IMR-90 (cell line): ENCODE measurements around the gene RBM48. TPM values are rescaled to one million over a fixed set of nuclear protein-coding genes. Genes with fewer than 3 reads are reported as not detected.

Source experiments
- ATAC-seq: fragments of 200-7000 bp; cut with Tn5 transposase; 2 replicates; pipeline ENCODE4 v1.9.1; 2020; ENCODE audit warnings: low read depth, mild to moderate bottlenecking, moderate library complexity
- BruUV-seq: library from RNA; stranded (reverse); fragments of 400-500 nt; replicated peaks from 2 replicates; lab custom pipeline; 2021; lab: Mats Ljungman, UMichigan
- CTCF ChIA-PET: fragments of 300-600 bp; formaldehyde crosslinking; extraction: SDS; loops from one replicate; lab custom pipeline; 2021; ENCODE audit warnings: antibody characterized with exemption; lab: Yijun Ruan, JAX
- POLR2A ChIA-PET: fragments of 300-600 bp; sonication (Branson Sonifier 250); formaldehyde crosslinking; loops from one replicate; lab custom pipeline; 2022; ENCODE audit warnings: antibody characterized with exemption; ENCODE audit not compliant: unreplicated experiment; lab: Charles Lee
- DNase-seq: peaks from one replicate; pipeline ENCODE4 v3.0.0; 2013
- H2AFZ ChIP-seq: replicated peaks from 2 replicates; pipeline ENCODE3; 2013; ENCODE audit warnings: low read length, mild to moderate bottlenecking; ENCODE audit not compliant: poor library complexity
- H2AK5ac ChIP-seq: 2 replicates; pipeline ENCODE4 v1.6.1; 2013; ENCODE audit warnings: low read depth, low read length, inconsistent platforms
- H2AK9ac ChIP-seq: replicated peaks from 2 replicates; pipeline ENCODE3; 2013; ENCODE audit warnings: mild to moderate bottlenecking, low read depth, low read length, moderate library complexity; ENCODE audit not compliant: poor library complexity
- H2BK120ac ChIP-seq: 2 replicates; pipeline ENCODE4 v1.6.1; 2013; ENCODE audit warnings: low read depth, low read length, inconsistent platforms
- H2BK15ac ChIP-seq: 3 replicates; pipeline ENCODE4 v1.6.1; 2013; ENCODE audit warnings: low read depth, low read length, inconsistent platforms
- H2BK20ac ChIP-seq: 2 replicates; pipeline ENCODE4 v1.6.1; 2013; ENCODE audit warnings: low read depth, mild to moderate bottlenecking, inconsistent platforms, low read length, moderate library complexity
- H2BK5ac ChIP-seq: 2 replicates; pipeline ENCODE4 v1.6.1; 2013; ENCODE audit warnings: mild to moderate bottlenecking, low read depth, low read length, inconsistent platforms; ENCODE audit not compliant: poor library complexity, severe bottlenecking
- H3K14ac ChIP-seq: replicated peaks from 2 replicates; pipeline ENCODE4 v1.6.1; 2013; ENCODE audit warnings: low read depth, low read length, inconsistent platforms
- H3K18ac ChIP-seq: 2 replicates; pipeline ENCODE4 v1.6.1; 2013; ENCODE audit warnings: low read depth, low read length, control low read depth
- H3K23ac ChIP-seq: 2 replicates; pipeline ENCODE4 v1.6.1; 2013; ENCODE audit warnings: low read depth, low read length, inconsistent platforms
- H3K27ac ChIP-seq: 2 replicates; pipeline ENCODE4 v1.5.1; 2013; ENCODE audit warnings: mild to moderate bottlenecking, control low read depth, low read length; ENCODE audit not compliant: insufficient read depth
- H3K27me3 ChIP-seq: 2 replicates; pipeline ENCODE4 v1.6.1; 2013; ENCODE audit warnings: low read length; ENCODE audit not compliant: control insufficient read depth, insufficient read depth
- H3K36me3 ChIP-seq: 2 replicates; pipeline ENCODE4 v1.6.1; 2013; ENCODE audit warnings: low read length, mixed read lengths; ENCODE audit not compliant: control insufficient read depth, insufficient read depth
- H3K4ac ChIP-seq: 2 replicates; pipeline ENCODE4 v1.6.1; 2013; ENCODE audit warnings: low read depth, low read length, inconsistent platforms
- H3K4me1 ChIP-seq: 2 replicates; pipeline ENCODE4 v1.6.1; 2013; ENCODE audit warnings: low read length, mixed read lengths; ENCODE audit not compliant: control insufficient read depth, insufficient read depth
- H3K4me2 ChIP-seq: 2 replicates; pipeline ENCODE4 v1.6.1; 2013; ENCODE audit warnings: low read depth, mild to moderate bottlenecking, control low read depth, low read length, moderate library complexity
- H3K4me3 ChIP-seq: 2 replicates; pipeline ENCODE4 v1.5.1; 2013; ENCODE audit warnings: low read depth, mild to moderate bottlenecking, control low read depth, low read length, moderate library complexity; ENCODE audit not compliant: insufficient read depth
- H3K56ac ChIP-seq: 2 replicates; pipeline ENCODE4 v1.6.1; 2013; ENCODE audit warnings: low read length, inconsistent platforms; ENCODE audit not compliant: insufficient read depth; ENCODE audit errors: extremely low read depth
- H3K79me1 ChIP-seq, 2 experiments: 2 replicates each; pipeline ENCODE4 v1.6.1; 2013; ENCODE audit warnings: low read length in 2 of 2, inconsistent platforms in 1 of 2, low read depth in 1 of 2
- H3K9ac ChIP-seq: 2 replicates; pipeline ENCODE4 v1.6.1; 2013; ENCODE audit warnings: low read depth, low read length, control low read depth
- H3K9me1 ChIP-seq: 2 replicates; pipeline ENCODE4 v1.6.1; 2013; ENCODE audit warnings: low read length, inconsistent platforms; ENCODE audit not compliant: insufficient read depth
- H3K9me3 ChIP-seq: 2 replicates; pipeline ENCODE4 v1.6.1; 2013; ENCODE audit warnings: low read length; ENCODE audit not compliant: control insufficient read depth, insufficient read depth
- H4K20me1 ChIP-seq: 2 replicates; pipeline ENCODE4 v1.6.1; 2013; ENCODE audit warnings: low read length, inconsistent platforms; ENCODE audit not compliant: insufficient read depth
- H4K5ac ChIP-seq: 2 replicates; pipeline ENCODE4 v1.6.1; 2013; ENCODE audit warnings: mild to moderate bottlenecking, low read depth, low read length, control low read depth
- H4K8ac ChIP-seq, 2 experiments: 2 replicates each; pipeline ENCODE4 v1.6.1; 2013; ENCODE audit warnings: low read depth in 2 of 2, low read length in 2 of 2, control low read depth in 1 of 2, inconsistent platforms in 1 of 2
- H4K91ac ChIP-seq: 2 replicates; pipeline ENCODE4 v1.6.1; 2013; ENCODE audit warnings: low read depth, low read length, inconsistent platforms; ENCODE audit not compliant: insufficient read depth
- CEBPB ChIP-seq: IDR thresholded peaks from 2 replicates; pipeline ENCODE4 v1.6.1; 2012; ENCODE audit warnings: low read depth, low read length, improper control_type of control experiment
- CHD1 ChIP-seq: IDR thresholded peaks from 2 replicates; pipeline ENCODE4 v1.6.1; 2012; ENCODE audit warnings: low read depth, low read length, improper control_type of control experiment
- CTCF ChIP-seq: conservative IDR thresholded peaks from 2 replicates; pipeline ENCODE4 v1.5.1; 2012; ENCODE audit warnings: mild to moderate bottlenecking, low read depth, low read length, improper control_type of control experiment
- MAFK ChIP-seq: IDR thresholded peaks from 2 replicates; pipeline ENCODE4 v1.6.1; 2012; ENCODE audit warnings: low read depth, low read length, improper control_type of control experiment
- NFE2L2 ChIP-seq: fragments of 150-350 bp; IDR thresholded peaks from 2 replicates; pipeline ENCODE4 v1.6.1; 2016; ENCODE audit warnings: low read depth, mild to moderate bottlenecking, low read length
- POLR2A ChIP-seq: IDR thresholded peaks from 2 replicates; pipeline ENCODE4 v1.6.1; 2012; ENCODE audit warnings: mild to moderate bottlenecking, low read depth, low read length
- WGBS, 2 experiments: methylation state at CpG; one replicate each; pipeline versions ENCODE4 v1.1.5 to v1.1.7; 2013; ENCODE audit warnings: missing lambda C conversion rate in 2 of 2; ENCODE audit not compliant: insufficient read length in 1 of 2; ENCODE audit errors: extremely low coverage in 2 of 2; 5-methylcytosine and 5-hydroxymethylcytosine counted together
- dilution Hi-C: fragments of 300-500 bp; cut with HindIII; formaldehyde crosslinking; loops from one replicate; pipeline ENCODE4 v1.14.3; 2018; ENCODE audit warnings: low sequenced_read_pairs; ENCODE audit not compliant: unreplicated experiment
- in situ Hi-C: fragments of 300-500 bp; cut with MboI; formaldehyde crosslinking; loops from 3 replicates; pipeline ENCODE4 v1.14.3; 2019; ENCODE audit warnings: low sequenced_read_pairs, inconsistent platforms, mixed read lengths
- intact Hi-C: fragments of 100-400 bp; cut with micrococcal nuclease; formaldehyde crosslinking; loops from 2 replicates; pipeline ENCODE4 v1.10.0; 2022
- polyA plus RNA-seq, 3 experiments: library from polyadenylated mRNA; depleted of rRNA; stranded (reverse); fragments of >200 nt; gene quantifications; 2 replicates each; pipeline ENCODE4 v1.2.3, GENCODE V29; 2012; ENCODE audit warnings: low replicate concordance in 1 of 3
- total RNA-seq: library from RNA; depleted of rRNA; stranded (reverse); fragments of >200 nt; gene quantifications from 2 replicates; pipeline ENCODE4 v1.2.3, GENCODE V29; 2012
- TF ChIP-seq, protein P1 (sequence below): fragments of 150-350 bp; IDR thresholded peaks from 2 replicates; pipeline ENCODE4 v1.6.1; 2016; ENCODE audit warnings: low read depth, mild to moderate bottlenecking, low read length, moderate library complexity, borderline replicate concordance

The RBM48 gene
- total and polyA plus RNA-seq, 2 of the 4 experiments (the other 2 are of a cell fraction): 5.1 to 5.6 TPM

DNA sequence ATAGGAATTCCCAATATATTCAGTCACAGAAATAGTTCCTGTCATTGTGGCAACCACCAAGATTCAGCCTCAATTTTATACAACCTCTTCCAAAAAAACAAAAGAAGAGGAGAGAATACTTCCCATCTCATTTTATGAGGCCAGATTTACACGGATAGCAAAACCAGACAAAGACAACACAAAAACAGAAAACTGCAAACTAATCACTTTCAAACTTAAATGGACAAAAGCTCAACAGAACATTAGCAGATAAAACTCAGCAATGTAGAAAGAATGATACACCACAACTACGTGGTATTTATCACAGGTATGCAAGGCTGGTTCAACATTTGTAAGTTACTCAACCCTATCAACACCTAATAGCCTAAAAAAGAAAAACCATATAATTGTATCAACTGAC, 22.2 kb upstream of the RBM48 start:
- Histone ChIP-seq H3K18ac (no peak overlapping the region), H2BK20ac (no peak overlapping the region), H4K91ac (no peak overlapping the region), H2BK15ac (no peak overlapping the region), H3K36me3 (peaks cover 8% of the 10 kb centered on the region), H3K27me3 (no peaks in the 10 kb centered on the region), H3K4me3 (no peak overlapping the region), H3K4me2 (no peak overlapping the region), H4K20me1 (no peaks in the 10 kb centered on the region), H3K9ac (no peak overlapping the region), H4K5ac (no peak overlapping the region), H2BK5ac (no peak overlapping the region), H3K4ac (no peak overlapping the region), H4K8ac (no peak overlapping the region), H2AK5ac (no peak overlapping the region), H3K9me3 (no peaks in the 10 kb centered on the region), H2AFZ (no peak overlapping the region), H3K9me1 (no peaks in the 10 kb centered on the region; the same call in 1 of the 2 replicates), H3K79me1 (no peaks in the 10 kb centered on the region), H3K14ac (no peak overlapping the region), H2AK9ac (no peak overlapping the region), H2BK120ac (no peak overlapping the region), H3K56ac (no peak overlapping the region), H3K4me1 (no peaks in the 10 kb centered on the region), H3K23ac (no peak overlapping the region), H3K27ac (no peak overlapping the region)
- intact Hi-C loops: no loop called here
- peak; percentile 56 for TF ChIP-seq MAFK
- TF ChIP-seq, protein P1, sequence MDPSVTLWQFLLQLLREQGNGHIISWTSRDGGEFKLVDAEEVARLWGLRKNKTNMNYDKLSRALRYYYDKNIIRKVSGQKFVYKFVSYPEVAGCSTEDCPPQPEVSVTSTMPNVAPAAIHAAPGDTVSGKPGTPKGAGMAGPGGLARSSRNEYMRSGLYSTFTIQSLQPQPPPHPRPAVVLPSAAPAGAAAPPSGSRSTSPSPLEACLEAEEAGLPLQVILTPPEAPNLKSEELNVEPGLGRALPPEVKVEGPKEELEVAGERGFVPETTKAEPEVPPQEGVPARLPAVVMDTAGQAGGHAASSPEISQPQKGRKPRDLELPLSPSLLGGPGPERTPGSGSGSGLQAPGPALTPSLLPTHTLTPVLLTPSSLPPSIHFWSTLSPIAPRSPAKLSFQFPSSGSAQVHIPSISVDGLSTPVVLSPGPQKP: no peak
- TF ChIP-seq CTCF: no peak
- TF ChIP-seq CEBPB: no peak
- TF ChIP-seq POLR2A: no peak
- no peak for TF ChIP-seq CHD1
- TF ChIP-seq NFE2L2: no peak
- DNase-seq (no peak), ATAC-seq (no peak)
- ChIA-PET CTCF (interaction anchor here (0.6 to 0.7 kb wide), 2 partner anchors 10 to 372 kb away, joined by 3 to 4 read pairs; partner anchors contain the start of gene CYP51A1), POLR2A (interaction anchor here (0.7 kb wide), 1 partner anchor 12 kb away, joined by 3 read pairs; no protein-coding TSS in a partner anchor)
- in situ Hi-C loops: no loop called here
- no TSS peak for BruUV-seq
- no CpG with 5 or more reads among the region's 2 CpGs for WGBS, 2 experiments
- dilution Hi-C loops: no loop called here
